Type B pancreatic cell (in vitro differentiated cells): ENCODE measurements around the gene CIAO2B. TPM values are rescaled to one million over a fixed set of nuclear protein-coding genes. Genes with fewer than 3 reads are reported as not detected.
"Not testable (repeated sequence)": the region's sequence is repeated elsewhere in the genome, so short reads cannot be mapped to it uniquely, and the experiment has no call there.

Experiments used
- DNase-seq: peaks from one replicate; pipeline ENCODE4 v3.0.0; 2021; ENCODE audit warnings: mixed read lengths; ENCODE audit not compliant: unreplicated experiment; ENCODE audit errors: extremely low spot score
- H3K27ac Mint-ChIP-seq: 2 replicates; pipeline ENCODE4 v1.8.0; 2021; ENCODE audit warnings: mild to moderate bottlenecking, mixed read lengths
- H3K27me3 Mint-ChIP-seq: 2 replicates; pipeline ENCODE4 v1.8.0; 2021; ENCODE audit warnings: mixed read lengths
- H3K36me3 Mint-ChIP-seq: 2 replicates; pipeline ENCODE4 v1.8.0; 2021; ENCODE audit warnings: mixed read lengths
- H3K4me1 Mint-ChIP-seq: one replicate; pipeline ENCODE4 v1.8.0; 2021; ENCODE audit warnings: mixed read lengths; ENCODE audit not compliant: unreplicated experiment
- H3K4me3 Mint-ChIP-seq: 2 replicates; pipeline ENCODE4 v1.8.0; 2021; ENCODE audit warnings: mild to moderate bottlenecking, mixed read lengths
- H3K9me3 Mint-ChIP-seq: 2 replicates; pipeline ENCODE4 v1.8.0; 2021; ENCODE audit warnings: mixed read lengths
- total RNA-seq: library from RNA; stranded (reverse); gene quantifications from 2 replicates; pipeline ENCODE4 v1.2.1, GENCODE V29; 2021; ENCODE audit warnings: low replicate concordance
- TF ChIP-seq, protein P1 (sequence below): fragments of 200-600 bp; sonication (generic); conservative IDR thresholded peaks from 2 replicates; pipeline ENCODE4 v1.5.0; 2021; ENCODE audit warnings: antibody characterized with exemption, mild to moderate bottlenecking

Gene CIAO2B
- total RNA-seq, 1 donor from 2014 or later: 71.3 TPM

DNA sequence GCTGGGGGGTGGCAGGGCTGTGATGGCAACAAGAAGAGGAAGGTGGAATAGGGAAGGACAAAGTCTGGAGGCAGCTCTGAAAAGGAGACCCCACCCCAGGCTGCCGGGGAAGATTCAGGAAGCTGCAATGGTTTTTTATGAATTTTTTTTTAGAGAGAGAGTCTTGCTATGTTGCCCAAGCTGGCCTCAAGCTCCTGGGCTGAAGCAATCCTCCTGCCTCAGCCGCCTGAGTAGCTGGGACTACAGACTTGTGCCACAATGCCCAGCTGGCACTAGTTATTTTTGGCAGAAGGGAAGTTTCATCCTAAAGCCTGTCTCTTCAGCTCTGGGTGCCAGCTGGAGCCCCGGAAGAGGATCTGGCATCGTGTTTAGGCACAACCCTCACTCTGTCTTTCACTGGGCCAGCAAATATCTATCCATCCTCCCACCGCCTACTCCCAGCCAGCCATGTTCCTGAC lies 25.5 kb upstream of the CIAO2B start:
- no peaks in the 10 kb centered on the region for H3K36me3 Mint-ChIP-seq
- TF ChIP-seq, protein P1, sequence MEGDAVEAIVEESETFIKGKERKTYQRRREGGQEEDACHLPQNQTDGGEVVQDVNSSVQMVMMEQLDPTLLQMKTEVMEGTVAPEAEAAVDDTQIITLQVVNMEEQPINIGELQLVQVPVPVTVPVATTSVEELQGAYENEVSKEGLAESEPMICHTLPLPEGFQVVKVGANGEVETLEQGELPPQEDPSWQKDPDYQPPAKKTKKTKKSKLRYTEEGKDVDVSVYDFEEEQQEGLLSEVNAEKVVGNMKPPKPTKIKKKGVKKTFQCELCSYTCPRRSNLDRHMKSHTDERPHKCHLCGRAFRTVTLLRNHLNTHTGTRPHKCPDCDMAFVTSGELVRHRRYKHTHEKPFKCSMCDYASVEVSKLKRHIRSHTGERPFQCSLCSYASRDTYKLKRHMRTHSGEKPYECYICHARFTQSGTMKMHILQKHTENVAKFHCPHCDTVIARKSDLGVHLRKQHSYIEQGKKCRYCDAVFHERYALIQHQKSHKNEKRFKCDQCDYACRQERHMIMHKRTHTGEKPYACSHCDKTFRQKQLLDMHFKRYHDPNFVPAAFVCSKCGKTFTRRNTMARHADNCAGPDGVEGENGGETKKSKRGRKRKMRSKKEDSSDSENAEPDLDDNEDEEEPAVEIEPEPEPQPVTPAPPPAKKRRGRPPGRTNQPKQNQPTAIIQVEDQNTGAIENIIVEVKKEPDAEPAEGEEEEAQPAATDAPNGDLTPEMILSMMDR: no peak
- H3K4me1 Mint-ChIP-seq: no peaks in the 10 kb centered on the region
- no peak overlapping the region for H3K27ac Mint-ChIP-seq
- H3K27me3 Mint-ChIP-seq: peaks cover 30% of the 10 kb centered on the region
- no peak overlapping the region for H3K4me3 Mint-ChIP-seq
- no peaks in the 10 kb centered on the region for H3K9me3 Mint-ChIP-seq
- DNase-seq: no peak

DNA sequence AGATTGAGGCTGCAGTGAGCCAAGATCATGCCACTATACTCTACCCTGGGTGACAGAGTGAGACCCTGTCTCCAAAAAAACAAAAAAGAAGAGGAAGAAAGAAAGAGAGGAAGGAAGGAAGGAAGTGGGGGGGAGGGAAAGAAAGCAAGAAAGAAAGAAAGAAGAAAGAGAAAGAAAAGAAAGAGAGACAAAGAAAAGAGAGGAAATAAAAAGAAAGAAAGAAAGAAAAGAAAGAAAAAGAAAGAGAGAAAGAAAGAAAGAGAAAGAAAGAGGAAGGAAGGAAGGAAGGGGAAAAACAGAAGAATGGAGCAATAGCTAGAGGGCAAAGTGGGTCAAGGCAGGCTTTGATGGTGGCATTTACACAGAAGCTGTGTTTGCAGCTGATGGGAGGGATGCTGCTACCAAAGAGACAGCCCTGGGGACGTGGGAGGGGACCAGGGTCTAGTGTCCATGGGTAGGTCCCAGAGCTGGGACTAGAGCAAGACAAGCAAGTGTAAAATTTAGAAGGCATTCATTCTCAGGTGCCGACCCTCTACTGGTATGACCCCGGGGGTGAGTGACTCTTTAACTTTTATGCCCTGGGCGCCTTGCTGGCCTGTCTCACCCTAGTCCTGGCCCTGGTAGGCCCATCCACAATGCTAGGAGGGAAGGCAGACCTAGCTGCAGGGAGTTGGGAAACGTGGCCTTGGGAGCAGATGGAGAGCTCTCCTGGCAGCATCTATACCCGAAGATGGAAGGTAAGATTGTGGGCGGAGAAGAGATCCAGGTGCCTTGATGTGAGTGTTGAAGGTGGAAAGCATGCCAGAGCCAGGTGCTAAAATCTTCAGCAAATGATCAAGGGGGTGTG lies 24.9 kb upstream of the CIAO2B start:
- Mint-ChIP-seq H3K27ac (no peak overlapping the region), H3K4me3 (no peak overlapping the region), H3K27me3 (peaks cover 26% of the 10 kb centered on the region), H3K36me3 (no peaks in the 10 kb centered on the region), H3K4me1 (peaks cover under 1% of the 10 kb centered on the region), H3K9me3 (no peaks in the 10 kb centered on the region)
- TF ChIP-seq, protein P1: no peak
- DNase-seq: no peak

DNA sequence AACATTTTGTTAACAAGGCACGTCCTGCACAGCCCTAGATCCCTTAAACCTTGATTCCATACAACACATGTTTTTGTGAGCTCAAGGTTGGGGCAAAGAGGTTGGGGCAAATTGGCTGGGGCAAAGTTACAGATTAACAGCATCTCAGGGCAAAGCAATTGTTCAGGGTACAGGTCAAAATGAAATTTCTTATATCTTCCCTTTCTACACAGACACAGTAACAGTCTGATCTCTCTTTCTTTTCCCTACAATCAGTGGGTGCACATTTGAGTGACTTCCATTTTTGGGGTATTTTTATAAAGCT lies 21.9 kb upstream of the CIAO2B start:
- H3K27me3 Mint-ChIP-seq: peaks cover 35% of the 10 kb centered on the region
- not testable (repeated sequence) for DNase-seq, H3K27ac Mint-ChIP-seq, H3K9me3 Mint-ChIP-seq, H3K4me3 Mint-ChIP-seq, H3K36me3 Mint-ChIP-seq, H3K4me1 Mint-ChIP-seq

DNA sequence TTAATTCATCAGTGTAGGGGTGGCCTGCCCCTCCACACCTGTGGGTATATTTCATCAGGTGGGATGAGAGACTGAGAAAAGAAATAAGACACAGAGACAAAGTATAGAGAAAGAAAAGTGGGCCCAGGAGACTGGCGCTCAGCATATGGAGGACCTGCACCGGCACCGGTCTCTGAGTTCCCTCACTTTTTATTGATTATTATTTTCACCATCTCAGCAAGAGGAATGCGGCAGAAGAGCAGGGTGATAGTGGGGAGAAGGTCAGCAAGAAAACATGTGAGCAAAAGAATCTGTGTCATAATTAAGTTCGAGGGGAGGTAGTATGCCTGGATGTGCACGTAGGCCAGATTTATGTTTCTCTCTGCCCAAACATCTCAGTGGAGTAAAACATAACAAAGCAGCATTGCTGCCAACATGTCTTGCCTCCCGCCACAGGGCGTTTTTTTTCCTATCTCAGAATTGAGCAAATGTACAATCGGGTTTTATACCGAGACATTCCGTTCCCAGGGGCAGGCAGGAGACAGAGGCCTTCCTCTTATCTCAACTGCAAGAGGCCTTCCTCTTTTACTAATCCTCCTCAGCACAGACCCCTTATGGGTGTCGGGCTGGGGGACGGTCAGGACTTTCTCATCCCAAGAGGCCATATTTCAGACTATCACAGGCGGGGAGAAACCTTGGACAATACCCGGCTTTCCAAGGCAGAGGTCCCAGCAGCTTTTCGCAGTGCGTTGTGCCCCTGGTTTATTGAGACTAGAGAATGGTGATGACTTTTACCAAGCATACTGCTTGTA lies 21.4 kb upstream of the CIAO2B start:
- not testable (repeated sequence) for DNase-seq, H3K4me3 Mint-ChIP-seq, H3K4me1 Mint-ChIP-seq, H3K9me3 Mint-ChIP-seq, H3K27ac Mint-ChIP-seq, H3K36me3 Mint-ChIP-seq
- peaks cover 37% of the 10 kb centered on the region for H3K27me3 Mint-ChIP-seq

DNA sequence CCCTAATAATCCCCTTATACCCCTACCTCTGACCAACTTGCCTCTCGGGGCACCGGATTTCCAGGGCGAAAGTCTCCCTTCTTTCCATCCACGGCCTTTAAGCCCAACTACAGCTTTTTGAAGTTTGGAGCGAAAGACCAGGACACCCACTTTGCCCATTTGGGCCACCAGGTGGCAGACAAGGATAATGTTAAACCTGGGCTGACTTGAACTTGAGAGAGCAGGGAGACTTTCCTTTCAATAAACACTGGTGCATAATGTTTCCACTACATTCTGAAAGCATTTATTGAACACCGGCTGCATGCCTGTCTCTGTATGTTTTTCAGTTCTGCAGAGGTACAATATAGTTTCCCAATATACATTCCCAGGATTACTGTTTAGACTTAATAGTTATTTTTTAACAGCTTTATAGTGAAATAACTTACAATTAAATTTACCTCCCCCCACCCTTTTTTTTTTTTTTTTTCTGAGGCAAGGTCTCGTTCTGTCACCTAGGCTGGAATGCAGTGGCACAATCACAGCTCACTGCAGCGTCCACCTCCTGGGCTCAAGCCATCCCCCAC lies 20.0 kb upstream of the CIAO2B start:
- Mint-ChIP-seq H3K27ac (peak overlapping the region; percentile 2), H3K4me3 (no peak overlapping the region), H3K9me3 (peaks cover 5% of the 10 kb centered on the region), H3K4me1 (peaks cover 6% of the 10 kb centered on the region), H3K27me3 (peaks cover 41% of the 10 kb centered on the region), H3K36me3 (no peaks in the 10 kb centered on the region)
- DNase-seq: no peak
- TF ChIP-seq, protein P1: peak; percentile 88

DNA sequence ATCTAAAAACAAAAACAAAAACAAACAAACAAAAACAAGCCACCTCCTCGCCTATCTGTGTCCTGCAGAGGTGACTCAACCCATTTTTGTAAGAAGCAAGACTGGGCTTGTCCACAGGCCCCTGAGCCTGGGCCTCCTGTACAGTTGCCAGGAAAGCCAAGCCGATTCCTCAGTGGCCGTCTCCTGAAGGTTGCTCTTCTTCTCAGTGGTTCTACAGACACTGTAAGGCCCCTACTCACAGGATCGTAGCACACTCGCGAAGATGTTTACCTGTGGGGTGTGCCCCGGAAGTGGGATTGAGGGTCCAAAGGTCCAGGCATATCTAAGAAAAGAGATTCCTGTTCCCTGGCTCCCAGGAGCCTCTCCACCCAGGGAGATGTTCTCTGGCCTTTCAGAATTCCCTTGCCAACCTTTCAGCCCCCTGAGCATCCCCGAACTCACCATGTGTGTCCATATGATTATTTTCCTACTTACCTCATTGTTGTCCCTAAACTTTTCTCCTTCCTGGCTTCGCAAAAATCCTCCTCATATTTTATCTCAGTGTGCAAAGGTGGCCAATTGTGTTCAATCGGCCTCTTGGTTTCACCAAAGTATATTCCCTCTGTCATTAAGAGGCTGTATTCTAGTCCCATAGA lies 19.4 kb upstream of the CIAO2B start:
- no peak for DNase-seq
- H3K4me3 Mint-ChIP-seq: no peak overlapping the region
- H3K9me3 Mint-ChIP-seq: peaks cover 5% of the 10 kb centered on the region
- TF ChIP-seq, protein P1: no peak
- peaks cover 6% of the 10 kb centered on the region for H3K4me1 Mint-ChIP-seq
- peaks cover 37% of the 10 kb centered on the region for H3K27me3 Mint-ChIP-seq
- H3K27ac Mint-ChIP-seq: peak overlapping the region; percentile 2
- H3K36me3 Mint-ChIP-seq: no peaks in the 10 kb centered on the region
